Activated CD8-positive, alpha-beta memory T cell treated with anti-CD3 and anti-CD28 coated beads for 36 hours (primary cell): ENCODE results near the gene TSKU. TPM values are rescaled to one million over a fixed set of nuclear protein-coding genes. Genes with fewer than 3 reads are reported as not detected.

Experiments used
- total RNA-seq, 2 experiments: library from RNA; stranded (reverse); gene quantifications; one replicate each; pipeline ENCODE4 v1.2.3, GENCODE V29; 2021

TSKU gene
- total RNA-seq, 2 experiments from 2014 or later = 1.4 to 1.5 TPM

Other genes starting within 250 kb of the TSKU start
- gene LRRC32, start 112.6 kb upstream of the TSKU start, total RNA-seq = 1 to 10 TPM; 4.5 to 5.4 TPM
- 10 to 100 TPM; 15.3 to 15.5 TPM for gene ACER3, start 77.6 kb downstream of the TSKU start, total RNA-seq